Limb (tissue), 2 donors: ENCODE measurements around the gene ANXA6.
A peak's percentile ranks its signal among the peaks of the same experiment; 100 is the strongest.

Source experiments
- DNase-seq, 2 donors: peaks; one replicate each; pipeline ENCODE4 v3.0.0-alpha.2; 2016; ENCODE audit errors: extremely low spot score in 2 of 2

ANXA6 gene

DNA sequence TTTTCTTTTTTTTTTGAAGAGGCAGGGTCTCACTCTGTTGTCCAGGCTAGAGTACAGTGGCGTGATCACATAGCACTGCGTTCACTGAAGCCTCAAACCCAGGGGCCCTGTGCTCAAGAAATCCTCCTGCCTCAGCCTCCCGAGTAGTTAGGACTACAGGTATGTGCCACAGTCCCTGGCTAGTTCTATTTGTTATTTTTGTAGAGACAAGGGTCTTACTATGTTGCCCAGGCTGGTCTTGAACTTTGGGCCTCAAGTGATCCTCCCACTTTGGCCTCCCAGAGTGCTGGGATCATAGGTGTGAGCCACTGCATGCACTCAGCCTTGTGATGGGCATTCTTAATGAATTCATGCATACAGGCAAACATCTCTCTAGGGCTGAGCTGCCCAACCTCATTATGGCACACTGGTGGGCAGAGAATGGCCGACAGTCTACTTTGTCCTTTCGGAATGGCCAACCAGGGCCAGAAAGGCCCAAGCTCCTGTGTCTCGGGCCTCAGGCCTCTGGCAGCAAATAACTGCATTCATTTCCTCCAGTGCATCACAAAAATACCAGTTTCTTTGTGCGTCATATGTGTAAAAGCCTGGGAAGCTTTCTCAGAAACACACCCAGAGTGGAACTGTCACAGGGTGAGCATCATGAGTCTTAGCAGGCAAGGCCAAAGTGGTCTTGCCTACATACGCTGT, 27.2 kb downstream of the ANXA6 start:
- DNase-seq, result no peak

DNA sequence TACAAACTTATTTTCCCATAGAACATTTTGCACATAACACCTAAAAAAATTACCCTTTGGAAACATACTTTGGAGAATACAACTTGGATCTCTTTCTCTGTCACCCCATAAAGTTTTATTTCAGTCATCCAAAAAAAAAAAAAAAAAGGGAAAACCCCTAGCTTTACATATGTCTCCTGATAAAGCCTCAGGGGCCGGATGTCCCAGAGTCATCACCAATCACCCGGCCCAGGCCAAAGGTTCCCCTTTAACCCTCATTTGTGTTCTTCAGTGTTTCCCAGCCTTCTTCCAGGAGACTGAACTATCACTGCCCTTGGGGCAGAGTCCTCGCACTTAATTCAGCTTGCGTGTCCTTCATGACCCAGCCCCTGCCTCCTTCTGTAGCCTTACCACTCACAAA, 28.8 kb downstream of the ANXA6 start:
- no peak for DNase-seq

DNA sequence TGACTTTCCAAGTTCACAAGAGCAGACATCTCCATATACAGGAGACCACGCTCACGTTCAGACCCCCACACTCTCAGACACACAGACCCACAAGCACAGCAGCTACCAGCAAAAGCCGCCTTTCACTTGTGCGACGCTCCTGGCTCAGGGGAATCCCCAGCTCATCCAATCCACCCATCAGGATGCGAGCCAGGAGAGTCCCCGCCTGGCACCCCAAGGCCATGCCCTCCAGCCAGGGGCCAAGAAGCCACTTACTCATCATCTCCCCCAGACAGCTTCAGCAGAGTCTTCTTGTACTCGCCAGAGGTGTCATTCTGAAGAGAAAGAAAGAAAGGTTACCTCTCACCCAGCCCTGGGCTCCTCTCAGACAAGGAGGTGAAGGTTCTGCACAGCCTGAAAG, 29.7 kb downstream of the ANXA6 start:
- DNase-seq, result no peak

DNA sequence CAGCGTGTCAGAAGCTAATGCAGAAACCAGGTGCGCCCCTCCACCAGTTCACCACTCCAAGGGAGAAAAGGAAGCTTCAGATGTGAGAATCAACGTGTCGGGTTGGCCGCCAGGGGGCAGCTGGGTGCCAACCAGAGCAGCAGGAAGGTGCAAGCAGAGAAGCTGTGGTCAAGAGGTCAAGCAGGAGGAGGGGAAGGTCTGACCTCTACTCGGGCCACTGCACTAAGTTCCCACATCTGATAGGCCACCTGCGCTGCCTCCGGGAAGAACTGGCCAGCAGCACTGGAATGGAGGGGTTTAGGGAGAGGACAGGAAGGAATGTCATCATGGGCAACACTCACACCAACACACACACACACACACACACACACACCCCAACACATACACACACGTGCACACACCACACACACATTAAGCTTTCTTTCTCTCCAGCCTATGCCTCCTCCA, 31.4 kb downstream of the ANXA6 start:
- DNase-seq, result peak; percentile 44 to 75

DNA sequence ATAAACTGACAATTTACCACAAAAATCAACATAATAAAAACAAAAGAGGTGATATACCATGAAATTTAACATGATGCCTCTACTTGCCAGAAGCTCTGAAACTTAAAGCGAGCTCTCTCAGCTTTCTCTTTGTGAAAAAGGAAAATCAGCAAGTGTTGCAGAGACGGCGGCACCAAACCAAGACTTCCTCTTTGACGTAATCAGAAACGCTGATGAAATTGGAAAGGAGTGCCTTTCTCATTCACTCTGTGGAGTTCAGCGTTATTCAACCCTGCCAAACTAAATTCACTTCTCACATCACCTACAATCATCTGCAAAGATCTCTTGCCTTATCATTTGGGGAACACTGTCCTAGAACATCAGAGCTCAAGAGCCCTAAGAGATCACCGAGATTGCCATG, 32.2 kb downstream of the ANXA6 start:
- no peak for DNase-seq

DNA sequence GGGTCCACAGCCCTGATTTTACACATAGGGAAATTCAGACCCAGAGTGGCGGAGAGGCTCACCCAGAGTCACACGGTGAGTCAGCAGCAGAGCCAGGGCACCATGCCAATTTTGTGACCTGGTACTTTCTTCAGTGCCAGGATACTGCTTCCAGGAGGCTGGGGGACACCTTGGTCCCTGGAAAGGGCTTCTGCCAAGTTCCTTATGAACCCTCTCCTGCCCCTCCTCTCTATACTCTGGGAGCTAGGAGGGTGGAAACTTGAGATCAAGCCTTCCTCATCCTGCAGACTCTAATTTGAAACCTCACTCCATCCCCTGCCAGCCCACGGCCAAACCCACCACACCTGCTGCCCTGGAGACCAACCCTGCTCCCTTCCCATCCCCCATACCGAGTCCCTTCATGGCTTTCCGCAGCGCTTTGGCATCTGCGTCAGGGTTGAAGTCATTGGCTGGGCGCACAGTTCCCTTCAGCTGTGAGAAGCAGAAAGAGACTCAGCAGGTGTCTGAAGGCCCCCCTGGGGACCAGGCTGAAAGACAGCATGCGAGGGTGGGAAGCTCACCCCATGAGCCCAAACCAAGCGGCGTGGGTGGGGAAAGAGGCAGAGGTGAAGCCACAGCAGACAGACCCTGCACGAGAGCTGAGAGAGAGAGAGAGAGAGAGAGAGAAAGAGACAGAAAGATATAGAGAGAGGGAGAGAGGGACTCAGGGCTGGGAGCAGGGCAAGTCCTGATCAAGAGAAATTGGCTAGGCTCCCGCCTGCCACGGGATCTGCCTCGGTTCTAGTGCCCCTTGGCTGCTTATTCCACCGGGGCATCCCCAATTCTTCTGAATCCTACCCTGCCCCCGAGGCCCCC, 33.5 kb downstream of the ANXA6 start:
- DNase-seq, result peak in 1 of 2 donors; percentile 43

DNA sequence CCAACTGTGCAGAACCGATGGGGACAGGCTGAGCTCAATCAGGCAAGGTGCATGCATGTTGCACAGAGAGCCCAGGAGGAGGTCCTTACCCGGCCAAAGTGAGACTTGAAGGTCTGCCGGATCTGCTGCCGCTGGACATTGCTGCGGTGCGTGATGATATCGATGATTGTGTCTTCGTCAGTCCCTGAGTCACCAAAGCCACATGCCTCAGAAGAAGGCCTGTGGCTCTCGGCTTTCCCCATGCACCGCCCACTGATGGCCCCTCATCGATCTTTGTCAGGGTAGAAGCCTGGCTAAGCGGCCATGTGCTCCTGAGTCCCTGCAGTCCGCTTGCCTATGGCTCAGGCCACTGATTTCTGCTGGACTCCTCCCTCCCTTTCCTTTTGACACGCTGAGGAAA, 34.8 kb downstream of the ANXA6 start:
- no peak for DNase-seq

DNA sequence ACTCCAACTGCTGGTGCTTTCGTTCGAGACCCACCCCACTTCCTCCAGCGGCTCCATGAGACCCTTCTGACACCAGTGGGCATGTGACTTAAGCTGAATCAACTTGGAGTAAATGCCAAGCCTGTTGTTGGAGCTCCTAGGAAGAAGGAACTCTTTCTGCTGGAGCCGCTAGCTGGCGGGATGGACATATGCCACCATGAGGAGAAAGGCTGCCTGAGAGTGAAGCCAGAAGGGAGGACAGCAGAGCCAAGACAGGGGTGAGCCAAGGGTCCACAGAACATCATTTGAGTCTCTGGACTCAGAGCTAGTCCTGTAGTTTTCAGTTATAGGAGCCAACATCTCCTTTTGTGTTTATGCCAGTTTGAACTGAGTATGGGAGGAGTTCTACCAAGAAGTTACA, 35.9 kb downstream of the ANXA6 start:
- no peak for DNase-seq

DNA sequence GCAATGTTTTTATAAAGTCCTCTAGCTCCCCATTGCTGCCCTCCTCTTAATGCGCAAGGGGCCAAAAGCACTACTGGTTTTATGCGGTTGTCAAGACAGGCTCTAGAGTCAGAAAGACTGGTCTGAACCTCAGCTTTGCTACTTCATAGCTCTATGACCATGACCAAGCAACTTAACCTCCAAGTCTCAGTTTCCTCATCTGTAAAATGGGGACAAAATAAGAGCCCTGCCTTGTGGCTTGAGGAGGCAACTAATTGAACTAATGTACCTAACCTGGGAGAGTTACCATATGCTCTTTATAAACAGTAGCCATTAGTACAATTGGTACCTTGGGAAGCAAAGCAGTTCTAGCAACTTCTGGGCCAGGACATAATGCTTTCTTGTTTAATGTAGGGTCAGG, 36.5 kb downstream of the ANXA6 start:
- DNase-seq, result no peak

DNA sequence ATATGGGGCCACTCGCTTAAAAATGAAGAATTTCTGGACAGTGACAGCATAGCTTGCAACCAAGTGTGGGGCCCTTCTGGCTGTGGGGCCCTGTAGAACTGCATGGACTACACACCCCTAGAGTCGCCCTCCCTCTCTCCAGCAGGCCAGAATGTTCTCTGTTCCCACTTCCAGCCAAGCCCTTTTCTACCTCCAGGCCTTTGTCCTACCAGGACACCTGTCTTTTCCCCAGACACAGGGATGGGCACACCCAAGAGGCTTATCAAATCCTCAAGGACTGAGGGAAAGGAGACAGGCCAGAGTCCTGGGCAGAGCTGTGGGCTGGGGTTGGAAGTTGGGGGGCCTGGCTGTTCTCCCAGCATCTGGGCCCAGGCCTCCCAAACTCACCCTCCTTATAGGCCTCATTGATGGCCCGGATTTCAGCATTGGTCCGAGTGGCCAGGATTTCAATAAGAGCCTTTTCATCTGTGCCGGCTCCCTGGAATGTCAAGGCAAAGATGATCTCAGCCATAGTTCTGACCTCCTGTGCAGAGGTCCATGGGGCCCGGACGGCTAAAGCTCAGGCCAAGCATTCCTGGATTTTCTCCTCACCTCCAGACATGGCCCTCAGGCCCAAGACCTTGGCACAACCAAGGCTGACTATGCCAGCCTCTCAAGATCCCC, 38.5 kb downstream of the ANXA6 start:
- no peak for DNase-seq

DNA sequence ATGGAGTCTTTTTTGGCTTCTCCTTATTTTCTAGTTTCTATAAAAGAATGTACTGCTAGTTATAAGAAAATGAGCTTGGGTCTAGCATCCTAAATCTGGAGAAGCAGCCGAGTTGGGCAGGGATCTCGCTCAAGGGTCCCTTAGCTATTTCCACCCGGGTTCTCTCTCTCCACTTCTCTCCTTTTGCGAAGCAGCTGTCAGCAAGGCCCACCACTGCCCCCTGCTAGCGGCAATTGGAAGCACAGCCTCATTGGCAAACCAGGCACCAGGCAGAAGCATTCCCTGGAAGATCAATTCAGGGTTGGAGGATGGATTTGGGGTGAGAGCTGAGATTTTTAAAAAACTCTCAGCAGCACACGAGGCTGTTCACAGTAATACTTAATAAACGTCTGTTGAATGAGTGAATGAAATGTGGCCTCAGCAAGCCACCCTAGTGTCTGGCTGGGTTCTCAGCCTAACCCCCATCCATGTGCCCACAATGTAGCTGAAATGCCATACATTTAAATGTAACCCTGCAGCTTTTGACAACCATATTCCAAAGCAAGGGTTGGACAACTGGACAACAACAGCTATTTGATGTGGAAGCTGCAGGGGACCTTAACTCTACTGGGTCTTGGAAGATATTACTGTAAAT, 42.2 kb downstream of the ANXA6 start:
- peak; percentile 67 to 84 for DNase-seq

DNA sequence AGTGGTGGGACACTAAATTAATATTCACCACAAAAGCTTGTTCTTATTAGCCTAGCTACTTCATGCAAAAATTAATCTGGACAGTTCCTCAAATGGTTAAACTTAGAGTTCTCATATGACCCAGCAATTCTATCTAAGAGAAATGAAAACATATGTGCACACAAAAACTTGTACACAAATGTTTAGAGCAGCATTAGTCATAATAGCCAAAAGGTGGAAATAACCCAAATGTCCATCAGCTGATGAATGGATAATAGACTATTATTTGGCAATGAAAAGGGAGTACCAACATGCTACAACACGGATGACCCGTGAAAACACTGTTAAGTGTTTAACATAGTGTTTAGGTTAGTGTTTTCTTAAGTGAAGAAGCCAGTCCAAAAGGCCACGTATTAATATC, 43.9 kb downstream of the ANXA6 start:
- no peak for DNase-seq

DNA sequence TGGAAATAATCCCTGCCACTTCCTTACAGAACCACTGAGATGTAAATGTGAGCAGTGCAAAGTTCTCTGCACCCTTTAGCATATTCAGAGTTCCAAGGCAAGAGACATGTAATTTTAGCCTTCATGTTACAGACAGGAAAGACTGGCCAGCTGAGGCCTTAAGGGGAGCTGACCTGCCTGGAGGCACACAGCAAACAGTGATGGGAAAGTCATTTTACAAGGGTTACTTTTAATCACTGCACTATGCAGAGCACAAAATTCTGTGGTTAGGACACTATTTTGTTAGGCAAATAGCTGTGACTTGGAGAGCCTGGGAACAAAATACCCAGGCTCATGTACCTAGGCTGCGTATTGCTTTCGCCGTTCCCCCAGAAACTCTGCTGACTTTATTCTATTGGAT, 46.6 kb downstream of the ANXA6 start:
- DNase-seq, result no peak

DNA sequence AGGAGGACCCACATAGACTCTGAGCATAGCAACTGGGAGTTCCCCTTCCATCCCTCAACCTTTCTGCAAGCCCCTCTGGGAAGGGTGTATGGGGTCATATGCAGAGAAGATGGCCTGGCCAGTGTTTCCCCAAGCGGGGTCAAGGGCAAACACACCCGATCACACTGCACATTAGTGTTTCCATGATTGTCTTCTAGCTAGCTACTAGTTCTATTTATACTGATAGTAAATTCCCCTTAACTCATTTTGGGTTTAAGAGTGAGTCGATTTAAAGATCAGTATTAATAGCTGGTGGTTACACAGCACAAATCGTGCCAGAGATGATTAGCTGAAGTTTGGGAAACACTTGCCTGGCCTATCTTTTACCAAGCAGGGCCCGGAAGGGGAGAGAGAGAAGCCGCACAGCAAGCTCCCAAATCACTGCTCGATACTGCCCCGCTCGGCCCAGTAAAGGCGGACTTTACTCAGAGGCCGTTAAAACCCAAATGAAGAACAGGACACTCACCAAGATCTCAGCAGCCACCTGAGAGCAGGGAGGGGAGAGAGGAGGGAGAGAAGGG, 47.4 kb downstream of the ANXA6 start:
- DNase-seq, result no peak

DNA sequence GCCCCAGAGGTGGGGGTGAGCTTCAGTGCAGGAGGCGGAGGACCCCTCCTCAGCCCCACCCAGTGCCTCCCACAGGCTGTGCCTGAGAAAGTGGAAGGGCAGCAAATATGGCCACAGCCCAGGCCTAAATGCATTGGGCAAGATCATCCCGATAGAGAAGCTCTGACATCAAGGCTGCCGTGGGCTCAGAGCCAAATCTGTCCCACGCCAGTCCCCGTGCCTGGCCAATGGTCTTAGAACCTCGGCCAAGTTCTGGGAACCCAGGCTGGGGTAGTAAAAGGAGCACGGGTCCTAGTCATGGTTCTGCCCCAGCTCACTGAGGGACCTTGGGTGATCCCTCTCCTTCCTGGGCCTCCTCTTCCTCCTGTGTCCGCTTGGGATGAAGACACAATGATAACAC, 49.0 kb downstream of the ANXA6 start:
- DNase-seq, result no peak

DNA sequence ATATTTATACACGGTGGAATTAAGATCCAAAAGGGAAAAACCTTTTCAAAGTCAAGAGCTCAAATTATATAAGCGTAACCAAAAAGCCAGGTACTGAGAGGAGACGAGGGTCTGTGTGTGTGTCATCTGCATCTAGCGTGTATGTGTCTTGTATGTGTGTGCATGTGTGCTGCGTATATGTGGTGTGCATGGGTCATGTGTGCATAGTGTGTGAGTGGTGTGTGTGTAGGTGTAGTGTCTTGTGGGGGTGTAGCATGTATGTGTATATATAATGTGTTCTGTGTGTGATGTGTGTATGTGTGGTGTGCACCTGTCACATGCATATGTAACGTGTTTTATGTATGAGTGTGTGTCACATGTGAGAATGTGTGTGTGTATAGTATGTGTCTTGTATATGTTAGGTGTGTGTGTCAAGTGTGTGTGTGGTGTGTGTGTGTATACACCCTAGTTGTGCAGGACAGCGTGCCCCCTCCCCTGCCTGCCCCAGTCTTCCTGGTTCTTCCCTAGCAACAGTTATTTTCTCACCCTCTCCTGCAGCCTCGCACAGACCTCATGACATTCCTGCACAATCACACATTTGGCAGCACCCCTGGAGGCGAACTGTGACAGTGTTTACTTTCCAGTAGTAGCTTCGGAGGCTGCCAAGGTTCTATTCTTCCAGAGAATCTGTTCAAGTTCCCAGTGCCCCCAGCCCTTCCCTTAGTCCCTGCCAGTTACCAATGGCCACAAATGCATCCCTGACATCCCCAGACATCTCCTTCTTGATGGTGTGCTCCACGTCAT, 49.6 kb downstream of the ANXA6 start:
- no peak for DNase-seq

DNA sequence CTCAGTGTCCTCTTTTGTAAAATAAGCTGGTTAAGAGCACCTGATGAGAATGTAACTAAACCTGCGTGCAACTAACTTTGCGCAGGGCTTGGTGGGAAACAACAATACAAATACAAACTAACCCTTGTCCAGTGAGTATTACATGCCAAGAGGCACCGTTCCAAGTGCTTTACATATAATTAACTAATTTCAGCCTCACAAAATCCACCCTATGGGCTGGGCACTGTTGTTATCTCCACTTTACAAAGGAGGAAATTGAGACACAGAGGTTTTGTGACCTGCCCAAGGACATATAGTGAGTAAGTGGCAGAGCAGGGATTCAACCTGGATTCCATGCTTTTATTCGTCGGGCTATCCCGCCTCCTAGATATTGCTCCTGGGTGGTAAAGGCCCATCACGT, 50.5 kb downstream of the ANXA6 start:
- no peak for DNase-seq

DNA sequence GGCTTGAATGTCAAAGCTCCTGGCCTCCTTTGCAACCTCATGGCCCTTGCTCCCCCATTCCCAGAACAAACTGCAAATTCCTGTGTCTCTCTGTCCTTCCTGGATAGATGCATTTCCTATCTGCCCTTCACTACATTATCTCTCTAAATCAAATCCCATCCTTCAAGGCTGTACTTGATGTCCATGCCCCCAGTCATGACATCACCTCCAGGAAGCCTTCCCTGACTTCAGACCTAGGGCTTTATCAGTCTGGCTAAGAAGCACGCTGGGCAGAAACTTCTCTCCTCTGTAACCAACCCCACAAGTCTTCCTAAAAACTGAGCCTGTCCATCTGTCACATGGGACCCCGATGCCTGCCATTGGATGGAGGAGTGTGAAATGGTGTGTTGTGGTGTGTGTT, 51.1 kb downstream of the ANXA6 start:
- DNase-seq, result no peak

DNA sequence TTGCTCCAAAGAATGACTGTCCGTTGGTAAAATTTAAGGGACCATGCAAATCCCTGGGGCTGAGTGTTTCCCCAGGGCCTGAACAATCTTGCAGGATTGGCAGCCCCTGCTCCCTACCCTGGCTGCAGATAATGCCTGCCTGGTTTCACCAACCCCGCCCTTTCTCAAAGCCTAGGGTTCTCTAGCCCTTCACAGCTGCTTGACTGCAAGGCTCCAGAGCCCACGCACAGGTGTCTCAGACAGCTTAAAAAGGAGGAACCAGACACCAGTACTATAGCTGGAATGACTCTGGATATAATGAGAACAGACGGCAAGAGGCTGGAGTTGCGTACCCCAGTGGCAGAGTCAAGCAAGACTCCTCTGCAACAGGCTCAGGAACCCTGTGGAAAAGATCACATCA, 51.5 kb downstream of the ANXA6 start:
- DNase-seq, result no peak

DNA sequence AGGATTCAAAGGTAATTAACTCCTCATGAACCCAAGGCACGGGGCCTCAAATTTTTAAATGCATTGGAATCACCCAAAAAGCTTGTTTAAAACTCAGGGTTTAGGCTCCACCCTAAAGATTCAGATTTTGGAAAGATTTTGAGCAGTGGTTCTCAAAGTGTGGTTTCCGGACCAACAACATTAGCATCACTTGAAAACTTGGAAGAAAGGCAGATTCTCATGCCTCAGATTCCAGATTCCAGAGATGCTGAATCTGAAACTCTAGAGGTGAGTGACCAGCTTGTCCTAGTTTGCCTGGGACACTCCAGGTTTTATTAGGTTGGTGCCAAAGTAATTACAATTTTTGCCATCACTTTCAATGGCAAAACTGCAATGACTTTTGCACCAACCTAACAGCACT, 52.0 kb downstream of the ANXA6 start:
- no peak for DNase-seq

DNA sequence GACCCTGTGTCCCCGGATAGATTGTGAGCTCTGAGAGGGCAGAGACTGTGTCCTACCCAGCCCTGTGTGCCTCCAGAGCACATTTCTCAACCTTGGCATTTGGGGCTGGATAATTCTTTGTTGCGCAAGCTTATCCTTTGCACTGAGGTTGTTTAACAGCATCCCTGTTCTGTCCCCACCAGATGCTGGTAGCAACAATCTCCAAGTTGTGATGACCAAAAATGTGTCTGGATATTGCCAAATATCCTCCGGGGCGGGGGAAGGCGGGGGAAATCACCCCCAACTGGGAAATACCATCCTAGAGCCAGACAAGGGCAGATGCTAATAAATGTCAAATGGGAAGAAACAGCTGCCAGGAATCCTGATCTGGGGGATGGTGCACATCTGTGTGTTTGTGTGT, 52.8 kb downstream of the ANXA6 start:
- DNase-seq, result no peak
